DOHH2 (cell line): Measurements from ENCODE around the gene GRM4.

Experiments
- CTCF ChIP-seq: fragments of 200-600 bp; sonication (generic); IDR thresholded peaks from one replicate; pipeline ENCODE4 v1.5.1; 2014; ENCODE audit warnings: antibody characterized with exemption, mild to moderate bottlenecking, low read depth, low read length; ENCODE audit not compliant: poor library complexity, severe bottlenecking
- EZH2phosphoT487 ChIP-seq: fragments of 200-600 bp; sonication (generic); IDR thresholded peaks from 2 replicates; pipeline ENCODE4 v1.6.1; 2017; ENCODE audit warnings: borderline replicate concordance, mild to moderate bottlenecking, antibody characterized with exemption, low read length, moderate library complexity, mixed read lengths

- no peak for TF ChIP-seq CTCF
- no peak for TF ChIP-seq EZH2phosphoT487
Measured at GRCh38 chr6:34092631-34093030, 53.3 kb downstream of the GRM4 start.
